ENCODE measurements around the gene CERS6.

- TF ChIP-seq CTCF (conservative IDR thresholded peaks at IDR 0.05) (no peak), ZFX (IDR thresholded peaks at IDR 0.05) (no peak)
Observed at GRCh38 chr2:168626096-168626495, 170.0 kb downstream of the CERS6 start.
